Right ventricle myocardium inferior (tissue), 1 donor: Measurements from ENCODE around the gene RAD21L1. TPM values are rescaled to one million over a fixed set of nuclear protein-coding genes. Genes with fewer than 3 reads are reported as not detected.

Experiments used
- ATAC-seq: fragments of 200-7000 bp; cut with Tn5 transposase; one replicate; pipeline ENCODE4 v1.9.1; 2020; ENCODE audit warnings: mild to moderate bottlenecking, moderate library complexity
- DNase-seq: peaks from one replicate; pipeline ENCODE4 v3.0.0; 2021; ENCODE audit errors: missing footprints
- intact Hi-C: fragments of 100-400 bp; cut with DNase I; formaldehyde crosslinking; loops from one replicate; pipeline ENCODE4 v1.11.0; 2022
- total RNA-seq: library from RNA; stranded (reverse); fragmentation: NEBNext Ultra II Directional; extraction: Animal tissue kit (Norgen Biotek cat#: 25700); gene quantifications from one replicate; pipeline ENCODE4 v1.2.1, GENCODE V29; 2021
- donor health status: DM: no; HTN: yes; CAD: no; lungs with severe emphysema.

RAD21L1 gene
- total RNA-seq, 1 donor from 2014 or later, result not detected

GRCh38 chr20:1282966-1283365 lies 57.1 kb downstream of the RAD21L1 start:
- ATAC-seq (no peak), DNase-seq (no peak)
- intact Hi-C loops, result no loop called here

GRCh38 chr20:1283522-1284510 lies 58.0 kb downstream of the RAD21L1 start:
- ATAC-seq, result no peak
- no peak for DNase-seq
- intact Hi-C loops, result no loop called here

DNA sequence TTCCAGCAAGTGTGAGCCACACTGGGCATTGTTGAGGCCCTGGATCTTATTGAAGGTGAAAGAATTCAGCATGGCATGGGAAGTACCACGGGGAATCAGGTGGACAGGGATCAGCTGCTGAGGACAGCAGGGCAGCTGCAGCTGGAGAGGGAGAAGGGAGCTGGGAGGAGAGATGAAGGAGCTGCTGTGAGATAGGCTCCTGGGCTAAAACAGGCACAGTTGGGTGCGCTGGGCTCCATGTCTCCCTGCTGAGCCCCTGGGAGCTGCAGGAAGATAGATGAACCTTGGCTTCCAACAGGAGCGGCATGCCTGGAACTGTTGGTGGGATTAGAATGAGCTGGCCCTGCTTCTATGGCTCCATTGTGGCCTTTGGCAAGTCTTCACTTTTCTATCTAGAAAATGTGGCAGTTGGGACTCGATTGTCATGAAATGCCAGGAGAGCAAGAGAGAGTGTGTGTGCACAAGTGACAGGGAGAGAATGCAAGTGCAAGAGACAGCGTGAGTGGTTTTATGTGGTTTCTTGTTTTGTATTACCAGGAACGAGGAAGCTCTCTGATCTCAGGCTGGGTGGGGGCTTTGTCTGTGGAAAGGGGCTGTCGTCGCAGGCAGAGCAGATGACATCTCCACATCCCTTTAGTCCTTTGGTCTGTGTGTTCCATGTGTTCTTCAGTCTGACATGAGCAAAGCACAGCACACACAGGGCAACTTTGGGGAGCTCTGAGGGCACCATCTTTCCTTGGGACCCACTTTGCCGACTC lies 60.6 kb downstream of the RAD21L1 start:
- intact Hi-C loops, result no loop called here
- ATAC-seq (no peak), DNase-seq (no peak)

- ATAC-seq, result no peak
- DNase-seq, result no peak
- intact Hi-C loops, result no loop called here
Observed at GRCh38 chr20:1287306-1287705, 61.5 kb downstream of the RAD21L1 start.

- intact Hi-C loops, result no loop called here
- ATAC-seq (peak; percentile 42), DNase-seq (no peak)
Observed at GRCh38 chr20:1287787-1288569, 62.1 kb downstream of the RAD21L1 start.

GRCh38 chr20:1291191-1291741 lies 65.4 kb downstream of the RAD21L1 start:
- intact Hi-C loops, result no loop called here
- ATAC-seq (no peak), DNase-seq (no peak)

DNA sequence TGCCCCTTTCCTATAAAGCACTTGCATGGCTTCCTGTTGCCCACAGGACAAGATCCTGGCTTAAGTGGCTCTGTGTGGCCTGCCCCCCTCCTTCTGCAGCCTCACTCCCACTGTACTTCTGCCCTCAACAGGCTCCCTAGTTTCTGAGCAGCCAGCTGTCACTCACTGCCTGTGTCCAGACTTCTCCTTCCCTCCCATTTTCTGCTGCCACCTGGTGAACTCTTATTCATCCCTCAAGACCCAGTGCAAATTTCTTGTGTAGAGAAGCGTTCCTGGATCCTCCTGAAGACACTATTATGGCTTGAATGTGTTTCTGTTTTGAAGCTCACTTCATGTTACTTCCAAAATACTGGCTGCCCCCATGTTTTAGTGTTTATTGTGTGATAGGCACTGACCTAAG lies 66.8 kb downstream of the RAD21L1 start:
- ATAC-seq, result no peak
- no peak for DNase-seq
- intact Hi-C loops, result no loop called here

- no peak for DNase-seq
- intact Hi-C loops, result no loop called here
- ATAC-seq, result no peak
Observed at GRCh38 chr20:1293641-1294379, 68.0 kb downstream of the RAD21L1 start.

DNA sequence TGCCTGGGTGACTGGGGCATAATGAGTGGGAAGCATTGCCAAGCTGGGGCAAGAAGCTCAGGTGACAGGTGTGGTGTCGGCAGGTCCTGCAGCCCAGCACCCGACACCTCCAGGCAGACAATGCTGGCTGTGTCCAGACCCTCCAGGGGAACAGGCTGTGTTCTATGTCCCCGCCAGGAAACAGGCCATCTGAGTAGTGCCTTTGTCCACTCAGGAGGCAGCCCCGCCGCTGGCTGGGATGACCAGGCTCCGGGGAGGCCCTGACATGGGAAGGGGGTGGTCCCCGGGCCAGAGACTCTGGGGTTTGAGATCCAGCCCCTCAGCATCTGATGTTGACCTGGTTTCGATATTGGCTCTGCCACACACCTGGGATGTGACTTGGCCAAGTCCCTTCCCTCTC lies 68.7 kb downstream of the RAD21L1 start:
- DNase-seq (no peak), ATAC-seq (no peak)
- intact Hi-C loops, result no loop called here

GRCh38 chr20:1295276-1295930 lies 69.6 kb downstream of the RAD21L1 start:
- intact Hi-C loops, result no loop called here
- DNase-seq (no peak), ATAC-seq (no peak)

GRCh38 chr20:1296117-1296610 lies 70.3 kb downstream of the RAD21L1 start:
- ATAC-seq, result no peak
- no peak for DNase-seq
- intact Hi-C loops, result no loop called here

- DNase-seq (no peak), ATAC-seq (no peak)
- intact Hi-C loops, result no loop called here
Observed at GRCh38 chr20:1296922-1297321, 71.1 kb downstream of the RAD21L1 start.

- DNase-seq (no peak), ATAC-seq (no peak)
- intact Hi-C loops, result no loop called here
Observed at GRCh38 chr20:1297486-1297885, 71.6 kb downstream of the RAD21L1 start.

DNA sequence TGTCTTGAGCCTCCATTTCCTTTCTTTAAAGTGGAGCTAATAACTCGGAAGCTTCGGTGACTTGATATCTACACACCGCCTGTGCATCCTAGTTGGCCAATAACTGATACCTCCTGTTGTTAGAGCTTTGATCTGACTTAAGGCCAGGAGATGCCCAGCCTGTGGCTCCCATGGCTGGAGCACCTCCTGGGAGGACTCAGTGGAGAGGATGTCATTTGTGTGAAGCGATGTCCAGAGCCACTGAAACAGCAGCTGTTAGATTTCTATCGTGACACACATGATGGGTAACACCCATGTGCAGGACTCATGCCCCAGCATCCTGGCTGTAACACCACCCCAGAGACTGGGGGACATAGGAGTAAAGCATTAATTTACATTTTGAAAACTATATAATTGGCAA lies 72.3 kb downstream of the RAD21L1 start:
- intact Hi-C loops, result no loop called here
- DNase-seq (no peak), ATAC-seq (no peak)

- ATAC-seq (no peak), DNase-seq (no peak)
- intact Hi-C loops, result no loop called here
Observed at GRCh38 chr20:1298888-1299511, 73.2 kb downstream of the RAD21L1 start.

- intact Hi-C loops, result no loop called here
- ATAC-seq (no peak), DNase-seq (no peak)
Observed at GRCh38 chr20:1299522-1299921, 73.7 kb downstream of the RAD21L1 start.
